GM03348 (cell line): ENCODE measurements around the gene MUC5AC.

Experiments used
- DNase-seq: peaks from one replicate; pipeline ENCODE4 v3.0.0; 2012; ENCODE audit warnings: low spot score

MUC5AC gene

GRCh38 chr11:1226226-1226985 lies 68.7 kb downstream of the MUC5AC start:
- no peak for DNase-seq

DNA sequence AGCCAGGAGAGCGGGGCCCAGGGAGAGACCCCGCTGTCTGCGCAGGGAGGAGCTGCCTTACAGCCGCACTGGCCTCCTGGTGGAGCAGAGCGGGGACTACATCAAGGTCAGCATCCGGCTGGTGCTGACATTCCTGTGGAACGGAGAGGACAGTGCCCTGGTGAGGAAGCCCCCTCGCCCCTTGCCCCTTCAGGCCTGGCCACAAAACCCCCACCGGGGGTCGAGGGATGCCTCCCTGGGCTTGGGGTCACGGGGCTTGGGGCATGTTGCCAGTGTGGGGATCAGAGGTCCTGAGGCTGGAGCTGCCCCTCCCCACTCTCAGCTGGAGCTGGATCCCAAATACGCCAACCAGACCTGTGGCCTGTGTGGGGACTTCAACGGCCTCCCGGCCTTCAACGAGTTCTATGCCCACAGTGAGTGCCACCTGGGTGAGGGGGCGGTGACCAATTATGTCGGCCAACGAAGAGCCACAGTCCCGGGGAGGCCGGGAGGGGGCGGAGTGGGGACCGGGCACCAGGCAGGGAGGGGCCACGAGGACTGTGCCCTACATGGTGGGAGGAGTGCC lies 69.3 kb downstream of the MUC5AC start:
- DNase-seq, result no peak

- no peak for DNase-seq
Measured at GRCh38 chr11:1227551-1228100, 69.9 kb downstream of the MUC5AC start.

DNA sequence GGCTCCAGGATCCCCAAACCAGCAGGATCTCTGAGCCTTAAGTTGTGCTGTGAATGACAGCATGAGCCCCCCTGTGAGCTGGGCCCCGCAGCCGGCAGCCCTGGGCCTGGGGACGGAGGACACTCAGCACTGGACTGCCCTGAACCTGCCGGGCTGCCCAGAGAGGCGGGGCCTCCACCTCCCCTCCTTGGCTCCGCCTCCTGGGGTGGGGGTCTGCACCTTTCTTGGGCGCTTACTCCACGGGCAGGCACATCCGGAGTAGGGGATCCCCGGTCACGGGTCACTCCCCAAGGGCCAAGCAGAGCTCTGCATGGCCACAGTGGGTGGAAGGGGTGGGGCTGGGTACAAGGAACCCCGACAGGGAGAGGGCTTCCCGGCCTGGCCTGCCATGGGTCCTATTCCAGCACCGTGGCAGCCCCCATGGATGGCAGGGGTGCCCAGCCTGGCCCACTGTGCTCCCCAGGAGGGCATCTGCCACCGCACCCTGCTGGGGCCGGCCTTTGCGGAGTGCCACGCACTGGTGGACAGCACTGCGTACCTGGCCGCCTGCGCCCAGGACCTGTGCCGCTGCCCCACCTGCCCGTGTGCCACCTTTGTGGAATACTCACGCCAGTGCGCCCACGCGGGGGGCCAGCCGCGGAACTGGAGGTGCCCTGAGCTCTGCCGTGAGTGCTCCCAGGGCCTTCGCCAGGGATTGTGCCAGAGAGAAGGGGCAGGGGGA lies 70.5 kb downstream of the MUC5AC start:
- no peak for DNase-seq

GRCh38 chr11:1228921-1229451 lies 71.2 kb downstream of the MUC5AC start:
- no peak for DNase-seq

- DNase-seq, result no peak
Measured at GRCh38 chr11:1229471-1230120, 71.8 kb downstream of the MUC5AC start.

GRCh38 chr11:1230121-1230455 lies 72.3 kb downstream of the MUC5AC start:
- DNase-seq, result no peak

DNA sequence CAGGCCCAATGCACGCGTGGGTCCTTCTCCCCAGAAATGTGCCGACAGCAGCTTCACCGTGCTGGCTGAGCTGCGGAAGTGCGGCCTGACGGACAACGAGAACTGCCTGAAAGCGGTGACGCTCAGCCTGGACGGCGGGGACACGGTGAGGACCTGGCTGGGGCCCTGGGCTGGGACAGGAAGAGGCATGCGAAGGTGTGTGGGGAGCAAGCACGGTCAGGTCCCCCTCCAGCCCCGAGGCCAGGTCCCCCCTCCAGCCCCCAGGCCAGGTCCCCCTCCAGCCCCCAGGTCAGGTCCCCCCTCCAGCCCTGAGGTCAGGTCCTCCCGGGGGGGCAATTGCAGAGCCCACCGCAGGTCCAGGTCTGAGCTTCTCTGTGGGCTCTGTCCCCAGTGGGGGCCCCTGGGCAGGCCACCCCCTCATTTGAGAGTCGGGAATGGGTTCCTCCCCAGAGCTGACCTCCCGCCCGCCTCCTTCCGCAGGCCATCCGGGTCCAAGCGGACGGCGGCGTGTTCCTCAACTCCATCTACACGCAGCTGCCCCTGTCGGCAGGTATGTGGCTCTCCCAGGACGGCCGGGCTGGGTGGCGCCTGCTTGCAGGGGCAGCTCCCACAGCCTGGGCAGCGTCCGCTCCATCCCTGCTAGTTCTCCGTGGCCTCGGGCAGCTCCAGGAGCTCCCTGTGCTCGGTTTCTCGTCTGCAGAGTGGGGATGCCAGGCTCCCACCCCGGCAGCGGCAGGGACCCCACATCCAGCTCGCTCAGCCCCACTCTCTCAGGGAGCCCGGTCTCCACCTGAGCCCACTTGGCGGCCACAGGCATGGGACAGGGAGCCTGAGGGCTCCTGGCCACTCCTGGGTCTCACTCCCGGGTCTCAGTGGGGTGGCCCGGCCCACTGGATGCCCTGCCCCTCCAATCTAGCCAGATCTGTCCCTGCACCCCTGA lies 73.0 kb downstream of the MUC5AC start:
- no peak for DNase-seq

- DNase-seq, result no peak
Measured at GRCh38 chr11:1231396-1232020, 73.8 kb downstream of the MUC5AC start.

DNA sequence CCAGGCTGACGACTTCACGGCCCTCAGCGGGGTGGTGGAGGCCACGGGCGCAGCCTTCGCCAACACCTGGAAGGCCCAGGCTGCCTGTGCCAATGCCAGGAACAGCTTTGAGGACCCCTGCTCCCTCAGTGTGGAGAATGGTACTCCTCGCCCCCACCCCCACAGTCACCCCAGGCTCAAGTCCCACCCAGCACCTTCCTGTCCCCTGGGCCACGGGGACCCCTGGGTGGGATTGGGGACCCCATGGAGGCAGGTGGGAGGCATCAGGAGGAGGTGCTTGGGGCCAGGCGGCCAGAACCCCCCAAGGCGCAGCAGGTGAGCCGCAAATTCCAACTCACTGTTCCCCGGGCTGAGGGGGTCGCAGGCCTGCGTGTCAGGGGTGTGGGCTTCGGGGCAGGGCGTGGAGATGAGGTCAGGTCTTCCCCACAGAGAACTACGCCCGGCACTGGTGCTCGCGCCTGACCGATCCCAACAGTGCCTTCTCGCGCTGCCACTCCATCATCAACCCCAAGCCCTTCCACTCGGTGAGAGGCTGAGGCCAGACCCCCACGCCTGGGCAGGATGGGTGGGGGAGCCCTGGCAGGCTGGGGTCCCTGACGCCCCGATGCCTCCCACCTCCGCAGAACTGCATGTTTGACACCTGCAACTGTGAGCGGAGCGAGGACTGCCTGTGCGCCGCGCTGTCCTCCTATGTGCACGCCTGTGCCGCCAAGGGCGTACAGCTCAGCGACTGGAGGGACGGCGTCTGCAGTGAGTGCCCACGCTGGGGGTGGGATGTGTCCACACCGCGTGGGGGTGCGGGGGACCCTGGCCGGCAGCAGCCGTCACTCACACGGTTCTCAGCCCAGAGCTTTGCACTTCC lies 74.5 kb downstream of the MUC5AC start:
- DNase-seq, result no peak

- no peak for DNase-seq
Measured at GRCh38 chr11:1232883-1233321, 75.1 kb downstream of the MUC5AC start.

DNA sequence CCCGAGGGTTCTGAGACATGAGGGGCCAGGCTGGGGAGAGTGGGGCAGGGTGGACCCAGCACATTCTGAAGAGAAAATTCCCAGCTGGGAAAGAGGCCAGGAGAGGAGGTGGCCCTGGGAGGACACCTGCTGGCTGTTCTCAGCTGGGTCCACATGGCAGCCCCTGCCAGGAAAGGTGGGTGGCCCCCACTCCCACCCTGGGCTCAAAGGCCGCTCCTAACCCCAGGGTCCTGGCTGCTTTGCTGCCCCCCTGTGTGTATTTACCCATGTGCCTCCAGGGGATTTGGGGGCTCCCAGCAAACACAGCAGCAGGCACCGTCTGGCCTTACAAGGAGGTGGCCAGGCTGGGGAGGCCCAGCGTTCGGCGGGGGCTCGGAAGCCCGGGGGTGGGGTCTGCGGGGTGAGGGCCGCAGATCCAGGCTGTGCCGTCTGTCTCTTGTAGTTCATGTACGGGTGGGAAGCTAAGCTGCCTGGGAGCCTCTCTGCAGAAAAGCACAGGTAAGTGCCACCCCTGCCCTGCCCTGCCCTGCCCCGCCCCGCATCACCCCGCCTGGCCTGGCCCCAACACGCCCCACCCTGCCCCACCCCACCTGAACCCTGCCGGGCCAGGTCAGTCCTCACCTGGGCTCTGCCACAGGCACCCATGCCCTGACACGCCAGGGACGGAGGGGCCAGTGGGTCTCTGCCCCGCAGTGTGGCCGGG lies 75.7 kb downstream of the MUC5AC start:
- DNase-seq, result no peak

GRCh38 chr11:1234054-1234720 lies 76.4 kb downstream of the MUC5AC start:
- no peak for DNase-seq

DNA sequence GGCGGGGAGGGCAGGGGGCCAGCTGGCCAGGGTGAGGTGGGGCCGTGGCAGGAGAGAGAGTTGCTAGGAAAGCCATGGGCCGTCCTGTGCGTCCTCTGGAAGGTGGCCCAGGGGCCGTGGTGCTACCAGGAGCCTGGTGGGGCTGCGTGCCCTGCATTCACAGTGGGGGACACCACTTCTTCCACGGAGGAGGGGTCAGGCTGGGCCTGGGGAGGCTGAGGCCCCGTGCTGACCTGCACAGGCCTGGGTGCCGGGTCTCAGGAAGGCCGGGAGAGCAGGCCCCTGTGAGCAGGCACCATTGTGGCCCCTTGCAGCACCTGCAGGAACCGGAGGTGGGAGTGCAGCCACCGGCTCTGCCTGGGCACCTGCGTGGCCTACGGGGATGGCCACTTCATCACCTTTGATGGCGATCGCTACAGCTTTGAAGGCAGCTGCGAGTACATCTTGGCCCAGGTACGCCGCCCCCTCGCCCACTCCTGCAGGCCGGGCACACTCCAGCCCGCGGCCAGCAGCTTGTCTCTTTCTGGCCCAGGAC lies 77.1 kb downstream of the MUC5AC start:
- no peak for DNase-seq

DNA sequence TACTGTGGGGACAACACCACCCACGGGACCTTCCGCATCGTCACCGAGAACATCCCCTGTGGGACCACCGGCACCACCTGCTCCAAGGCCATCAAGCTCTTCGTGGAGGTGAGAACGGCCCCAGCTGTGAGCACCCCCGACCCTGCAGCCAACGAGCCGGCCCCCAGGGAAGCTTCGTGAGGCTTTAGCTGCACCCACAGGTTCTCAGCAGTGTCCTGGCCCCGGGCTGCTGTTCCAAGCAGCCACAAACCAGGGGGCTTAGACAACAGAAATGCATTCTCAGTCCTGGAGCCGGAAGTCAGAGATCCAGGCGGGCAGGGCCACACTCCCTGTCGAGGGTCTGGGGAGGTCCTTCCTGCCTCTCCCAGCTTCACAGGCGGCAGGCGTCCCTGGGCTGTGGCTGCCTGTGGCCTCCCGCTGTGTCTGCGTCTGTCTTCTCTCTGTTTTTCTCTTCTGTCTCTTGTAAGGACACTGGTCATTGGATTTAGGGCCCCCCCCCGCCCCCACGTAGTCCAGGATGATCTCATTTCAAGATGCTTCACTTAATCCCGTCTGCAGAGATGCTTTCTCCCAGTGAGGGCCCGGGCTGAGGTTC lies 77.7 kb downstream of the MUC5AC start:
- no peak for DNase-seq

- DNase-seq, result no peak
Measured at GRCh38 chr11:1235901-1236315, 78.2 kb downstream of the MUC5AC start.

GRCh38 chr11:1236316-1237127 lies 78.8 kb downstream of the MUC5AC start:
- DNase-seq, result no peak
